OCI-LY7 (cell line): ENCODE measurements around the gene NID2. TPM values are rescaled to one million over a fixed set of nuclear protein-coding genes. Genes with fewer than 3 reads are reported as not detected.

Experiments
- BruUV-seq: library from RNA; stranded (reverse); fragments of 400-500 nt; replicated peaks from 2 replicates; lab custom pipeline; 2021; lab: Mats Ljungman, UMichigan
- CTCF ChIA-PET: fragments of 300-600 bp; sonication (Branson Sonifier 250); formaldehyde crosslinking; loops from one replicate; lab custom pipeline; 2022; ENCODE audit warnings: antibody characterized with exemption; ENCODE audit not compliant: unreplicated experiment; lab: Charles Lee
- POLR2A ChIA-PET: fragments of 300-600 bp; sonication (Branson Sonifier 250); formaldehyde crosslinking; loops from one replicate; lab custom pipeline; 2022; ENCODE audit warnings: antibody characterized with exemption; lab: Charles Lee
- DNase-seq: peaks from one replicate; pipeline ENCODE4 v3.0.0-alpha.2; 2015; ENCODE audit warnings: low spot score
- H2AFZ ChIP-seq: fragments of 200-600 bp; sonication (generic), shearing (Covaris generic); 2 replicates; pipeline ENCODE4 v1.6.1; 2014; ENCODE audit warnings: mild to moderate bottlenecking, antibody characterized with exemption, low read length, moderate library complexity
- H3K27ac ChIP-seq: fragments of 200-600 bp; sonication (generic); 2 replicates; pipeline ENCODE4 v1.5.1; 2014; ENCODE audit warnings: mixed run types, low read depth, mild to moderate bottlenecking, moderate library complexity, low read length, inconsistent platforms; ENCODE audit not compliant: poor library complexity, severe bottlenecking
- H3K36me3 ChIP-seq: fragments of 200-600 bp; sonication (generic); 2 replicates; pipeline ENCODE4 v1.6.1; 2014; ENCODE audit warnings: mild to moderate bottlenecking, antibody characterized with exemption, low read length, moderate library complexity, mixed read lengths; ENCODE audit not compliant: insufficient read depth
- H3K4me1 ChIP-seq: fragments of 200-600 bp; sonication (generic); 2 replicates; pipeline ENCODE4 v1.5.1; 2014; ENCODE audit warnings: mild to moderate bottlenecking, low read length; ENCODE audit not compliant: insufficient read depth, poor library complexity, severe bottlenecking
- H3K4me2 ChIP-seq: fragments of 200-600 bp; sonication (generic); 2 replicates; pipeline ENCODE4 v1.6.1; 2014; ENCODE audit warnings: mild to moderate bottlenecking, low read length
- H3K4me3 ChIP-seq: fragments of 200-600 bp; sonication (generic); 2 replicates; pipeline ENCODE4 v1.5.1; 2014; ENCODE audit warnings: mild to moderate bottlenecking, low read depth, low read length; ENCODE audit not compliant: poor library complexity, severe bottlenecking
- H3K79me2 ChIP-seq: fragments of 200-600 bp; sonication (generic); 2 replicates; pipeline ENCODE4 v1.6.1; 2016; ENCODE audit warnings: low read depth, mild to moderate bottlenecking, low read length, moderate library complexity, mixed read lengths; ENCODE audit not compliant: insufficient read depth
- H3K9me2 ChIP-seq: fragments of 200-600 bp; sonication (generic); 2 replicates; pipeline ENCODE4 v1.6.1; 2016; ENCODE audit warnings: mild to moderate bottlenecking, low read length, mixed read lengths; ENCODE audit not compliant: insufficient read depth
- H3K9me3 ChIP-seq: fragments of 200-600 bp; sonication (generic); 2 replicates; pipeline ENCODE4 v1.6.1; 2014; ENCODE audit warnings: mild to moderate bottlenecking, mixed run types, low read length, mixed read lengths
- H4K20me1 ChIP-seq: fragments of 200-600 bp; sonication (generic); 2 replicates; pipeline ENCODE4 v1.6.1; 2014; ENCODE audit warnings: mild to moderate bottlenecking, antibody characterized with exemption, low read length, moderate library complexity, mixed read lengths; ENCODE audit not compliant: insufficient read depth
- CTCF ChIP-seq: fragments of 200-600 bp; sonication (generic); conservative IDR thresholded peaks from 2 replicates; pipeline ENCODE4 v1.5.1; 2014; ENCODE audit warnings: mild to moderate bottlenecking, antibody characterized with exemption, low read length, moderate library complexity, mixed read lengths
- EZH2phosphoT487 ChIP-seq: fragments of 200-600 bp; sonication (generic); IDR thresholded peaks from 2 replicates; pipeline ENCODE4 v1.6.1; 2018; ENCODE audit warnings: low read depth, borderline replicate concordance, mild to moderate bottlenecking, mixed run types, antibody characterized with exemption, low read length, moderate library complexity, mixed read lengths
- intact Hi-C: fragments of 100-400 bp; cut with micrococcal nuclease; formaldehyde crosslinking; loops from one replicate; pipeline ENCODE4 v1.10.0; 2022; ENCODE audit not compliant: unreplicated experiment
- total RNA-seq, 2 experiments: library from RNA; depleted of rRNA in 1 of 2; stranded (reverse); fragments of >200 nt in 1 of 2; shearing (Covaris generic) in 1 of 2; gene quantifications; 2 replicates each; pipeline ENCODE4 v1.2.3, GENCODE V29; 2014 to 2022

The NID2 gene
- total RNA-seq, 2 experiments from 2014 or later = not detected

GRCh38 chr14:52049271-52049670, 19.6 kb downstream of the NID2 start:
- H2AFZ ChIP-seq = no peak overlapping the region
- no peaks in the 10 kb centered on the region for H3K79me2 ChIP-seq
- TF ChIP-seq CTCF = no peak
- no peak for TF ChIP-seq EZH2phosphoT487
- intact Hi-C loops = loop anchor here (10.0 kb wide), 1 partner anchor 86 kb away; no protein-coding TSS in a partner anchor
- no peaks in the 10 kb centered on the region for H3K4me1 ChIP-seq
- H3K27ac ChIP-seq = no peak overlapping the region
- no peak overlapping the region for H3K4me3 ChIP-seq
- no peaks in the 10 kb centered on the region for H3K9me3 ChIP-seq
- ChIA-PET POLR2A (no interaction called here), CTCF (no interaction called here)
- no peak overlapping the region for H3K4me2 ChIP-seq
- no peaks in the 10 kb centered on the region for H3K9me2 ChIP-seq
- no peak for DNase-seq
- no peaks in the 10 kb centered on the region for H4K20me1 ChIP-seq
- no TSS peak for BruUV-seq
- no peaks in the 10 kb centered on the region for H3K36me3 ChIP-seq

GRCh38 chr14:52048641-52049204, 20.1 kb downstream of the NID2 start:
- no peak overlapping the region for H2AFZ ChIP-seq
- intact Hi-C loops = loop anchor here (10.0 kb wide), 1 partner anchor 86 kb away; no protein-coding TSS in a partner anchor
- CTCF ChIA-PET = no interaction called here

More at GRCh38 chr14:52048641-52049204, 20.1 kb downstream of the NID2 start:
- no peak overlapping the region for H3K27ac ChIP-seq
- H3K4me2 ChIP-seq = no peak overlapping the region
- H3K36me3 ChIP-seq = no peaks in the 10 kb centered on the region
- no peaks in the 10 kb centered on the region for H3K79me2 ChIP-seq
- no peak overlapping the region for H3K4me3 ChIP-seq
- TF ChIP-seq EZH2phosphoT487 = no peak
- TF ChIP-seq CTCF = no peak
- H3K4me1 ChIP-seq = no peaks in the 10 kb centered on the region
- no TSS peak for BruUV-seq
- no peaks in the 10 kb centered on the region for H4K20me1 ChIP-seq
- no peaks in the 10 kb centered on the region for H3K9me2 ChIP-seq
- POLR2A ChIA-PET = no interaction called here
- no peak for DNase-seq
- no peaks in the 10 kb centered on the region for H3K9me3 ChIP-seq
